HEK293T (cell line): ENCODE results near the gene CELF4.

Source experiments
- CTCF ChIA-PET: fragments of 350-600 bp; formaldehyde crosslinking; extraction: SDS; loops from one replicate; lab custom pipeline; 2021; ENCODE audit warnings: antibody characterized with exemption, inconsistent platforms; lab: Yijun Ruan, JAX
- POLR2A ChIA-PET: fragments of 350-600 bp; formaldehyde crosslinking; extraction: SDS; loops from one replicate; lab custom pipeline; 2020; ENCODE audit warnings: antibody characterized with exemption, inconsistent platforms; lab: Yijun Ruan, JAX
- DNase-seq: peaks from one replicate; pipeline ENCODE4 v3.0.0; 2012; ENCODE audit warnings: mixed read lengths; ENCODE audit errors: extremely low spot score
- ARNT ChIP-seq: fragments of 450-650 bp; IDR thresholded peaks from 2 replicates; pipeline ENCODE4 v1.6.1; 2017; ENCODE audit warnings: mild to moderate bottlenecking
- BHLHE40 ChIP-seq: fragments of 450-650 bp; IDR thresholded peaks from 2 replicates; pipeline ENCODE4 v1.6.1; 2016; ENCODE audit warnings: mild to moderate bottlenecking, moderate library complexity, borderline replicate concordance
- CTBP1 ChIP-seq: fragments of 450-650 bp; IDR thresholded peaks from 2 replicates; pipeline ENCODE4 v1.6.1; 2016; ENCODE audit warnings: borderline replicate concordance
- ELF4 ChIP-seq: fragments of 450-650 bp; IDR thresholded peaks from 2 replicates; pipeline ENCODE4 v1.6.1; 2017; ENCODE audit warnings: antibody characterized with exemption
- FOXA1 ChIP-seq: fragments of 450-650 bp; IDR thresholded peaks from 2 replicates; pipeline ENCODE4 v1.6.1; 2016; ENCODE audit warnings: mild to moderate bottlenecking
- FOXK2 ChIP-seq: fragments of 450-650 bp; IDR thresholded peaks from 2 replicates; pipeline ENCODE4 v1.6.1; 2016; ENCODE audit warnings: mild to moderate bottlenecking
- FOXM1 ChIP-seq: fragments of 450-650 bp; IDR thresholded peaks from 2 replicates; pipeline ENCODE4 v1.6.1; 2017; ENCODE audit warnings: mild to moderate bottlenecking, borderline replicate concordance
- HDGF ChIP-seq: fragments of 450-650 bp; IDR thresholded peaks from 2 replicates; pipeline ENCODE4 v1.6.1; 2017; ENCODE audit warnings: antibody characterized with exemption, borderline replicate concordance
- L3MBTL2 ChIP-seq: fragments of 450-650 bp; conservative IDR thresholded peaks from 2 replicates; pipeline ENCODE4 v1.6.1; 2016; ENCODE audit warnings: mild to moderate bottlenecking
- LEF1 ChIP-seq: fragments of 450-650 bp; IDR thresholded peaks from 2 replicates; pipeline ENCODE4 v1.6.1; 2017; ENCODE audit warnings: mild to moderate bottlenecking, borderline replicate concordance
- NFRKB ChIP-seq: fragments of 450-650 bp; IDR thresholded peaks from 2 replicates; pipeline ENCODE4 v1.6.1; 2016; ENCODE audit warnings: mild to moderate bottlenecking, moderate library complexity
- SP1 ChIP-seq: fragments of 450-650 bp; IDR thresholded peaks from 2 replicates; pipeline ENCODE4 v1.6.1; 2017
- SUZ12 ChIP-seq: fragments of 450-650 bp; IDR thresholded peaks from 2 replicates; pipeline ENCODE4 v1.6.1; 2016; ENCODE audit warnings: mild to moderate bottlenecking
- TARDBP ChIP-seq: fragments of 450-650 bp; IDR thresholded peaks from 2 replicates; pipeline ENCODE4 v1.6.1; 2016
- ZNF384 ChIP-seq: fragments of 450-650 bp; IDR thresholded peaks from 2 replicates; pipeline ENCODE4 v1.6.1; 2016
- TF ChIP-seq, protein P1 (sequence below): fragments of 450-650 bp; IDR thresholded peaks from 2 replicates; pipeline ENCODE4 v1.6.1; 2016

Gene CELF4

GRCh38 chr18:37351110-37351509 is 214.5 kb downstream of the CELF4 start:
- CTCF ChIA-PET, result interaction anchor here (0.6 kb wide), 1 partner anchor 9 kb away, joined by 3 read pairs; no protein-coding TSS in a partner anchor
- no peak for TF ChIP-seq ARNT
- TF ChIP-seq NFRKB, result no peak
- no peak for TF ChIP-seq TARDBP
- TF ChIP-seq FOXM1, result no peak
- no peak for TF ChIP-seq SUZ12
- no peak for TF ChIP-seq HDGF
- TF ChIP-seq, protein P1, sequence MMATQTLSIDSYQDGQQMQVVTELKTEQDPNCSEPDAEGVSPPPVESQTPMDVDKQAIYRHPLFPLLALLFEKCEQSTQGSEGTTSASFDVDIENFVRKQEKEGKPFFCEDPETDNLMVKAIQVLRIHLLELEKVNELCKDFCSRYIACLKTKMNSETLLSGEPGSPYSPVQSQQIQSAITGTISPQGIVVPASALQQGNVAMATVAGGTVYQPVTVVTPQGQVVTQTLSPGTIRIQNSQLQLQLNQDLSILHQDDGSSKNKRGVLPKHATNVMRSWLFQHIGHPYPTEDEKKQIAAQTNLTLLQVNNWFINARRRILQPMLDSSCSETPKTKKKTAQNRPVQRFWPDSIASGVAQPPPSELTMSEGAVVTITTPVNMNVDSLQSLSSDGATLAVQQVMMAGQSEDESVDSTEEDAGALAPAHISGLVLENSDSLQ, result no peak
- TF ChIP-seq L3MBTL2, result no peak
- no peak for TF ChIP-seq LEF1
- no peak for TF ChIP-seq ELF4
- no peak for TF ChIP-seq FOXA1
- no peak for TF ChIP-seq FOXK2
- no peak for TF ChIP-seq ZNF384
- no peak for TF ChIP-seq SP1
- no peak for TF ChIP-seq CTBP1
- TF ChIP-seq BHLHE40, result no peak
- DNase-seq, result no peak
- POLR2A ChIA-PET, result no interaction called here

GRCh38 chr18:37348729-37349128 is 216.9 kb downstream of the CELF4 start:
- ChIA-PET POLR2A (no interaction called here), CTCF (interaction anchor here (1.0 to 1.1 kb wide), 2 partner anchors 18 to 25 kb away, joined by 4 read pairs; no protein-coding TSS in a partner anchor)
- TF ChIP-seq LEF1 (no peak), FOXM1 (no peak), SUZ12 (no peak), ARNT (no peak), FOXK2 (no peak), ZNF384 (no peak), SP1 (no peak), BHLHE40 (no peak), FOXA1 (no peak), TARDBP (no peak), CTBP1 (no peak), HDGF (no peak), NFRKB (no peak), L3MBTL2 (no peak), ELF4 (no peak)
- TF ChIP-seq, protein P1, result no peak

DNA sequence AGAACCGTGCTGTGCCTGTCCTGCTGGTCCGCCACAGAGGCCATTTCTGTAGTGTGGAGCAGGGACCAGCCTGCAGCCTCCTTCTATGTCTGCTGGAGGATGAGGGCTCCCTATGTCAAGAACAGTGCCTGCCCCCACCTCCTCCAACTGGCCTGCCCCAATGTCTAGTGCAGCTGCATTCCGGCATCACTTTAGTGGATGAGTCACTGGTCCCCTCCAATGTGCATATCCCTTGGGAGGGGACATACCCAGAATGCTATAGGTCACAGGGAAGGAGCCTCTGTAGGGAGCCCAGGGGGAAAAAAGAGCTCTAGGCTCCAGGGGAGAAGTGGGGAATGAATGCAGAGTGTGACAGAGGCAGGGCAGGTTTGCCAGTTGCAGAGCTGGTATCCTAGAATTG is 219.6 kb downstream of the CELF4 start:
- CTCF ChIA-PET, result interaction anchor here (0.7 kb wide), 1 partner anchor 12 kb away, joined by 3 read pairs; no protein-coding TSS in a partner anchor
- no peak for DNase-seq
- POLR2A ChIA-PET, result no interaction called here
- TF ChIP-seq ZNF384 (no peak), FOXK2 (no peak), ELF4 (no peak), NFRKB (no peak), CTBP1 (no peak), SUZ12 (no peak), SP1 (no peak), HDGF (no peak)
- TF ChIP-seq, protein P1, result no peak

More at GRCh38 chr18:37348729-37349128, 216.9 kb downstream of the CELF4 start:
- no peak for DNase-seq

DNA sequence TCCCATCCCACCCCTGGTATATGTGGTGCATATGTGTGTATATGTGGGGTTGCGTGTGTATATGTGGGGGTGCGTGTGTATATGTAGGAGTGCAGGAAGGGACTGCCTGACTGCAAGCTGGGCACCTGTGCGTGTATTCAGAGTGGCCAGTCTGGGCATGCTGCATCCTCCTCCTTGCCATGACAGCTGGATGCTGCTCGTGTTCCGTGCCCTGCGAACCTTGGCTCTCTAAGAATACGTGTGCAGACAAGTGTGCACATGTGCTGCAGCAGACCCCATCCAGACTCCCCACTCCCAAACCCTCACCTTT is 222.1 kb downstream of the CELF4 start:
- POLR2A ChIA-PET, result no interaction called here
- CTCF ChIA-PET, result interaction anchor here (0.7 to 4.3 kb wide), 11 partner anchors 9 to 143 kb away, joined by 3 to 31 read pairs (median 5); no protein-coding TSS in a partner anchor
- no peak for DNase-seq
- no peak for TF ChIP-seq FOXM1
- no peak for TF ChIP-seq ZNF384
- no peak for TF ChIP-seq HDGF
- TF ChIP-seq SUZ12, result no peak
- TF ChIP-seq, protein P1, result no peak
- no peak for TF ChIP-seq LEF1
- TF ChIP-seq BHLHE40, result no peak
- no peak for TF ChIP-seq TARDBP
- TF ChIP-seq ARNT, result no peak
- TF ChIP-seq L3MBTL2, result no peak
- no peak for TF ChIP-seq CTBP1
- no peak for TF ChIP-seq FOXA1
- TF ChIP-seq SP1, result no peak
- no peak for TF ChIP-seq FOXK2
- no peak for TF ChIP-seq ELF4
- no peak for TF ChIP-seq NFRKB

GRCh38 chr18:37341473-37342086 is 224.0 kb downstream of the CELF4 start:
- TF ChIP-seq FOXM1 (no peak), LEF1 (no peak), TARDBP (no peak), FOXK2 (no peak), SUZ12 (no peak), L3MBTL2 (no peak), BHLHE40 (no peak), FOXA1 (no peak), ARNT (no peak), ZNF384 (no peak), CTBP1 (no peak), HDGF (no peak), SP1 (no peak)
- TF ChIP-seq, protein P1, result no peak
- no peak for DNase-seq
- ChIA-PET POLR2A (no interaction called here), CTCF (interaction anchor here (0.7 to 4.3 kb wide), 5 partner anchors 9 to 196 kb away, joined by 3 to 31 read pairs (median 4); no protein-coding TSS in a partner anchor)
